ENCODE results near the gene RNF152. TPM values are rescaled to one million over a fixed set of nuclear protein-coding genes. Genes with fewer than 3 reads are reported as not detected.
A peak's percentile ranks its signal among the peaks of the same experiment; 100 is the strongest.

RNF152 gene
- total RNA-seq, 1 donor from 2014 or later, result 13.4 TPM

DNA sequence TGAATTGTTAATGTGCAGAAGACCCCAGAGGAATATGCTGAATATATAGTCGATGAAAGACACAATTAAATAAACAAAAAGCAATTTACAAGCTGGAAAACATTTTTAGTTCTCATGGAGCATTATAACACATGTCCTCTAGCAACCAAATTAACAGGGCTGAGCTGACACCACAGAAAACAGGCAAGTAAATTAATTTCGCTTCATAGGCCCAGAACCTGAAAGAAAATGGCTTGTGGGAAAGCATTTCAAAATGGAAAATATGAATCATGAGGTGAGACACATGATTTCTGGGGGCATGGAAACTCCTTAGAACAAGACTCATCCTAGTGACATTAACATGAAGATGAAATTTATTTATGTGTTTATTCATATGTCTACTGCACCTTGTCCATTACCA, 25.0 kb upstream of the RNF152 start:
- Histone ChIP-seq H3K4me1 (no peaks in the 10 kb centered on the region), H3K9me3 (no peaks in the 10 kb centered on the region), H3K36me3 (no peaks in the 10 kb centered on the region), H3K4me3 (no peak overlapping the region), H3K27me3 (ENCODE audit: low read depth) (no peaks in the 10 kb centered on the region), H3K27ac (no peak overlapping the region)
- intact Hi-C loops (cut with DNase I), result no loop called here
- ATAC-seq, result no peak
- no peak for TF ChIP-seq CTCF (IDR thresholded peaks at IDR 0.05)
- no peak for DNase-seq

DNA sequence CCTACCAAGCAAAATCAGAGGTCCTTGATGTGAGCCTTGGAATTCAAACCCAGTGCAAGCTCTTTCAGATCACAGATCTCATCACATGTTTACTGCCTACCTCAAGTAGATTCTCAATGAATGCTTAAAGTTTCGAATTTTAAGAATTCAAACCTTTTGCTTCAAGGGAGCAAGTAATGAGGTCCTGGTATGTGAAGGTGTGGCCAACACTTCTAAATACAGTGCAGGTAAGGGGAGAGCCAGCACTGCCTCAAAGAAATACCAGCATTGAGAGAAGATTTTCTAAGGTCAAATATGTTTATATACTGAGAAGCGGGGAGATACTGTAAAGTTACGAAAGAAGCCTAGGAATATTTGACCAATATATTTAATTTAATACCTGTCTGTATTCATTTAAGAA, 19.7 kb upstream of the RNF152 start:
- ATAC-seq, result no peak
- Histone ChIP-seq H3K4me3 (no peak overlapping the region), H3K4me1 (no peaks in the 10 kb centered on the region), H3K27me3 (ENCODE audit: low read depth) (no peaks in the 10 kb centered on the region), H3K27ac (no peak overlapping the region), H3K36me3 (no peaks in the 10 kb centered on the region), H3K9me3 (no peaks in the 10 kb centered on the region)
- intact Hi-C loops (cut with DNase I), result no loop called here
- no peak for TF ChIP-seq CTCF (IDR thresholded peaks at IDR 0.05)
- DNase-seq, result no peak

- ATAC-seq, result no peak
- no peak for TF ChIP-seq CTCF (IDR thresholded peaks at IDR 0.05)
Observed at GRCh38 chr18:61910101-61910500, 17.3 kb upstream of the RNF152 start.

DNA sequence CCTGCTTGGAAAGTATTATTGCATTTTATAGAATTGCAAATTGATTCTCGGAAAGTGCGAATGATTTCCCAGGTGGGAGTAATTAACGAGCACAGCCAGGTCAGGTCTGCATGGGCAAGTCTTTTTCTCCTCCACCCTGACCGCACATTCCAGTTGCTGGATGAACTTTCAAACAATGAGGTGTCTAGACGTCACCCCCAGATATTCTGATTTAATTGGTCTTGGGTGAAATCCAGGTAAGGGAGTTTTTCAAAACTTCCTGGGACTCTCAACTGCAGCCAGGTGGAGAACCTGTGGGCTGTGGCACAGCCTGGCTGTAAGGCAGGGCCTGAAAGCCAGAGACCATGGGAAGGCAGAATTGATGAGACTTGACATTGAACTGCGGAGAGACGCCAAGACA, 15.9 kb upstream of the RNF152 start:
- H3K27ac ChIP-seq, result no peak overlapping the region
- DNase-seq (no peak), ATAC-seq (no peak)
- no peaks in the 10 kb centered on the region for H3K9me3 ChIP-seq
- H3K4me3 ChIP-seq, result no peak overlapping the region
- intact Hi-C loops (cut with DNase I), result loop anchor here (10.0 kb wide), 1 partner anchor 334 kb away; no protein-coding TSS in a partner anchor
- no peaks in the 10 kb centered on the region for H3K4me1 ChIP-seq
- no peaks in the 10 kb centered on the region for H3K36me3 ChIP-seq
- H3K27me3 ChIP-seq (ENCODE audit: low read depth), result no peaks in the 10 kb centered on the region
- no peak for TF ChIP-seq CTCF (IDR thresholded peaks at IDR 0.05)

More at GRCh38 chr18:61910101-61910500, 17.3 kb upstream of the RNF152 start:
- Histone ChIP-seq H3K36me3 (no peaks in the 10 kb centered on the region), H3K27me3 (ENCODE audit: low read depth) (no peaks in the 10 kb centered on the region), H3K4me3 (no peak overlapping the region), H3K9me3 (no peaks in the 10 kb centered on the region), H3K4me1 (no peaks in the 10 kb centered on the region), H3K27ac (no peak overlapping the region)
- DNase-seq, result no peak
- intact Hi-C loops (cut with DNase I), result no loop called here

- peak; percentile 92 for TF ChIP-seq CTCF (IDR thresholded peaks at IDR 0.05)
- ATAC-seq, result peak; percentile 88 to 92
- Histone ChIP-seq H3K4me1 (no peaks in the 10 kb centered on the region), H3K27ac (no peak overlapping the region), H3K9me3 (no peaks in the 10 kb centered on the region), H3K27me3 (ENCODE audit: low read depth) (no peaks in the 10 kb centered on the region), H3K4me3 (no peak overlapping the region), H3K36me3 (no peaks in the 10 kb centered on the region)
- DNase-seq, result no peak
- intact Hi-C loops (cut with DNase I), result loop anchor here (10.0 kb wide), 1 partner anchor 327 kb away; no protein-coding TSS in a partner anchor
Observed at GRCh38 chr18:61901323-61901986, 8.6 kb upstream of the RNF152 start.

Measured in lower lobe of right lung (tissue), 2 donors.